Amygdala (tissue), 56 donors: ENCODE data around the gene CD68.

Experiments
- DNase-seq, 56 donors: peaks; one replicate each; lab custom pipeline; 2025; lab: John Stamatoyannopoulos, UW

CD68 gene, protein sequence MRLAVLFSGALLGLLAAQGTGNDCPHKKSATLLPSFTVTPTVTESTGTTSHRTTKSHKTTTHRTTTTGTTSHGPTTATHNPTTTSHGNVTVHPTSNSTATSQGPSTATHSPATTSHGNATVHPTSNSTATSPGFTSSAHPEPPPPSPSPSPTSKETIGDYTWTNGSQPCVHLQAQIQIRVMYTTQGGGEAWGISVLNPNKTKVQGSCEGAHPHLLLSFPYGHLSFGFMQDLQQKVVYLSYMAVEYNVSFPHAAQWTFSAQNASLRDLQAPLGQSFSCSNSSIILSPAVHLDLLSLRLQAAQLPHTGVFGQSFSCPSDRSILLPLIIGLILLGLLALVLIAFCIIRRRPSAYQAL

DNA sequence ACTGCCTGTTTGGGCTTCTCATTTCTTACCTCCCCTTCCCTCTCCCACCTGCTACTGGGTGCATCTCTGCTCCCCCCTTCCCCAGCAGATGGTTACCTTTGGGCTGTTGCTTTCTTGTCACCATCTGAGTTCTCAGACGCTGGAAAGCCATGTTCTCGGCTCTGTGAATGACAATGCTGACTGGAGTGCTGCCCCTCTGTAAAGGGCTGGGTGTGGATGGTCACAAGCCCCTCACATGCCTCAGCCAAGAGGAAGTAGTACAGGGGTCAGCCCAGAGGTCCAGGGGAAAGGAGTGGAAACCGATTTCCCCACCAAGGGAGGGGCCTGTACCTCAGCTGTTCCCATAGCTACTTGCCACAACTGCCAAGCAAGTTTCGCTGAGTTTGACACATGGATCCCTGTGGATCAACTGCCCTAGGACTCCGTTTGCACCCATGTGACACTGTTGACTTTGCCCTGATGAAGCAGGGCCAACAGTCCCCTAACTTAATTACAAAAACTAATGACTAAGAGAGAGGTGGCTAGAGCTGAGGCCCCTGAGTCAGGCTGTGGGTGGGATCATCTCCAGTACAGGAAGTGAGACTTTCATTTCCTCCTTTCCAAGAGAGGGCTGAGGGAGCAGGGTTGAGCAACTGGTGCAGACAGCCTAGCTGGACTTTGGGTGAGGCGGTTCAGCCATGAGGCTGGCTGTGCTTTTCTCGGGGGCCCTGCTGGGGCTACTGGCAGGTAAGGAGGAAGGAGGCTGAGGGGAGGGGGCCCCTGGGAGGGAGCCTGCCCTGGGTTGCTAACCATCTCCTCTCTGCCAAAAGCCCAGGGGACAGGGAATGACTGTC lies at the start of gene CD68:
Gene CD68, plus strand, starts transcription at position 638 of the 833 bp plus-strand sequence. Its CDS starts 40 bp downstream, at position 678.
- peak in 21 of 56 donors; percentile 17 to 67 (median 49) for DNase-seq

DNA sequence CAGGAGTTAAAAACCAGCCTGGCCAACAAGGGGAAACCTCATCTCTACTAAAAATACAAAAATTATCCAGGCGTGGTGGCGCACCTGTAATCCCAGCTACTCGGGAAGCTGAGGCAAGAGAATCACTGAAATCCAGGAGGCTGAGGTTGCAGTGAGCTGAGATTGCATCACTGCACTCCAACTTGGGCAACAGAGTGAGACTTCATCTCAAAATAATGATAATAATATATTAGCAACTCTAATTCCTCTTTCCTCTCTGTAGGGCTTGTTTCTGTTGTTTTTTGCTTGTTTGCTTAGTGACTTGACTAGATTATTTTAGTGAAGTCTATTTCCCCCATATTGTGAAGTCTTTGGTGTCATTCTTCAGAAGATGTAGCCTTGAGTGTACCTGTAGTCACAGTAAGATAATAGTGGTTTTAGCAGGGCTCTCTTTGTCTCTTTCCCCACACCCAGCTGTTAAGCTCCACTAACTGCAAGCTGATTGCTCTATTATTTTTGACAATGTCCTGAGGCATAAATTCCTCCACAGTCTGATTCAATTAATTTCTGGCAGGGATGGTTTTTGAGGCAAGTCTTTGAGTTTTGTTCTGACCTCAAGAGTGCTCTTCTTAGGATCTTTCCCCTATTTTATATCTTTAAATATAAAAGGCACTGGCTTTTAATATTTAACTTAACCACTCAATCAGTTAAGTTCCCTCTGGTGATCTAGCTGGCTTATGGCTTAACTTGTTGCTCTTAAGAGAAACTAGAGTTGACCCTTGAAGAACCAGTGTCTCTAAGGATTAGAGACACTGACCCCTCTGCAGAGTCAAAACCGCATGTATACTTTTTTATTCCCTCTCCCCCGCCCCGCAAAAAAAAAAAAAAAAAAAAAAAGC lies 49.2 kb upstream of the CD68 start:
- DNase-seq: no peak

DNA sequence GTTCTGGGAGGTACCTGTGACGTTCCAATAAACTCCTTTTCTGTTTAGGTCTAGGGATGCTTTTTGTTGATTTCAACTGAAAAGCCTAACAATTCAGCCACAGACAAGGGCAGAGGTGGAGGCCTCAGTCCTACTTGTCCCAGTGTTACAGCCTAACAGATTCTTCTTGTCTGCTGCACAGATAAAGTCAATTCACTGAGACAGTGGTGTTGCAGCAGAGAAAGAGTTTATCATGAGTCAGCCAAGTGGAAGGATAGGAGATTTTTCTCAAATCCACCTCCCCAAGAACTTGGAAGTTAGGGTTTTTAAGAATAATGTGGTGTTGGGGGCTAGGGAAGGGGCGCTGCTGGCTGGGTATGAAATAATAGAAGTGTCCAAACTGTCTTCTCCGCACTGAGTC lies 41.4 kb upstream of the CD68 start:
- no peak for DNase-seq

DNA sequence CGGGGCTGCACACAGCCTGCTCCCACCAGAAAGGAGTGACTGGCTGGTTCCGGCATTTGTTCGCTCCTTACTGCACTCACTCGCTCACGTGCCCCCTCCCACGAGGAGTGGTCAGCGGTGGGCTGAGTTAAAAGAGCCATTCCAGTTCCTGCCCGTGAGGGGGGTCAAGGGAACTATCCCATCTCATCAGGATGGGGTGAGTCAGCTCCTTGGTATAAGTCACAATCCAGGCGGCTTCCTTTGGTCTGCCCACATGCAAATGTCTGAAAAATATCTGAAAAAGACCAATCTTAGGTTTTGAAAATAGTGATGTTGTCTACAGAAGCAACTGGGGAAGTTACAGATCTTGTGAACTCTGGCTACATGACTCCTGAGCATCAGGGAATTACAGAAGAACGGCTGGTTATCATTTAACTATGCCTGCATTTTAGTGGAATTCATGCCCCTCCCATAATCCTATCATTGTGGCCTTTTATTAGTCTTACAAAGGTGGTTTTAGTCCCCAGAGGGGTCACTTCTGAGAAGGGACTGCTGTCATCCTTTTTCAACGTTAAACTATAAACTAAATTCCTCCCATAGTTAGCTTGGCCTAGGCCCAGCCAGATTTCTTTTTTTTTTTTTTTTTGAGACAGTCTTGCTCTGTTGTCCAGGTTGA lies 40.4 kb upstream of the CD68 start:
- DNase-seq: no peak

DNA sequence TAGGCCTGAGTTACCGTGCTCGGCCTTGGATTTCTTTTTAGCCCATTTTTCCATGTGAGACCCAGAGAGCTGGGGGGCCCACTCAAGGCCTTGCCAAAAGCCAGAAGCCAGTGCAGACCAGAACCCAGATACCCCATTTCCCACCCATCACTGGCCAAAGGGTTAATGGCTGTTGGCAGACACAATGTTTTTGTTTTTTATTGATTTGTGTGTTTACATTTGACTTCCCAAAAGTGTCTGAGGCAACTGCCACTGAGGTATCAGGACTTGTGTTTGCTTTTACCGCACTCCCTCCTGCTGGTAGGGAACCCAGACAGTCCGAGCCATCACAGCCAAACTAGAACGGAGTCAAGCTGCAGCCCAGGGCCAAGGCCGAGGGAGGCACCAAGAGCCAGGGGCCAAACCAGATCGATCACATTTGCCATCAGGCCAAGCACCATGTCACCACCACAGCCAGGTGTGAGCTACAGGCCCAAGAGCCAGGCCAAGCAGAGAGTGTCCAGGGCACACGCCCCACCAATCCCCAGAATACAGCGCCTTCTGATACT lies 38.3 kb upstream of the CD68 start:
- DNase-seq: no peak

DNA sequence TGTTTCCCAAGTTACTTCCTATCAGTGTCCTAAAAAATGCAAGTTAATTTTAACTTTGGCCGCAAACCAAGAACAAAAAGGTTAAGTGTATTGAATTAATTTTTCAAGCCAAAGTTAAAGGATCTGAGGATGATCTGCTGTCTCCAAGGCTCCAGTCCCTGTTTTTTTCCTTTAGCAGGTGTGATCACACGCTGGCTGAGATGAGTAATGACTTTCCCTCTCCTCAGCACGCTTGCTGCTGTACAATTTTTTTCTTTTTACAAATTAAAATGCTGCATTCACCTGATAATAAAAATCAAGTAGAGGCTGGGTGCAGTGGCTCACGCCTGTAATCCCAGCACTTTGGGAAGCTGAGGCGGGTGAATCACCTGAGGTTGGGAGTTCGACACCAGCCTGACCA lies 34.5 kb upstream of the CD68 start:
- no peak for DNase-seq

DNA sequence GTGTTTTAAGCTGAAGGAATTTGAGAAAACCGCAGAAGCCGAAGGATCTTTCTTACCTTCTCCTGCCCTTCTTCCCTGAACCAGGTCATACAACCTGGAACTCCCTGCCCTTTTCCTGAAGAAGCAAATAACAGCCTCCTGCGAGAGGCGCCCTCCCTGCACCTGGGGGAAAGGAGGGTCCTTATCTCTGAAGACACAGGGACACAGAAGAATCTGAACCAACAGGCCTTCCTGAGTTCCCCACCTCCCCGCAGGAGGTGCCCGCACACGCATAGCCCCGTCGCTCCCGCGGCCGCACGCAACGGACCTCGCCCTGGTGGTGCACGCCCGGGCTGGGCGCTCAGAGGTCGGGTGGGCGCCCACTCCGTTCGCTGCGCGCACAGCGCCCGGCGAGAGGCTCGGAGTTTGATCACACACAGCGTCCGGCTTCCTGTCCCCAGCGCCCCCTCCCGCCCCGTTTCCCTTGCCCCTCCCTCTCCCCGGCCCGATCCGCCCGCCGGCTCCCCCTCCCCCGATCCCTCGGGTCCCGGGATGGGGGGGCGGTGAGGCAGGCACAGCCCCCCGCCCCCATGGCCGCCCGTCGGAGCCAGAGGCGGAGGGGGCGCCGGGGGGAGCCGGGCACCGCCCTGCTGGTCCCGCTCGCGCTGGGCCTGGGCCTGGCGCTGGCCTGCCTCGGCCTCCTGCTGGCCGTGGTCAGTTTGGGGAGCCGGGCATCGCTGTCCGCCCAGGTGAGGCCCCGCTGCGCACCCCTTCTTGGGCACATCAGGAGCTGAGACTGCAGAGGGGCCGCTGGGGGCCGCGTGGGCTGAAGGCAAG lies 30.6 kb upstream of the CD68 start, which contains the start of gene TNFSF12:
Gene TNFSF12, plus strand, starts transcription at position 474 of the 816 bp plus-strand sequence. Its CDS starts 96 bp downstream, at position 570.
- peak in 28 of 56 donors; percentile 14 to 69 (median 47) for DNase-seq

DNA sequence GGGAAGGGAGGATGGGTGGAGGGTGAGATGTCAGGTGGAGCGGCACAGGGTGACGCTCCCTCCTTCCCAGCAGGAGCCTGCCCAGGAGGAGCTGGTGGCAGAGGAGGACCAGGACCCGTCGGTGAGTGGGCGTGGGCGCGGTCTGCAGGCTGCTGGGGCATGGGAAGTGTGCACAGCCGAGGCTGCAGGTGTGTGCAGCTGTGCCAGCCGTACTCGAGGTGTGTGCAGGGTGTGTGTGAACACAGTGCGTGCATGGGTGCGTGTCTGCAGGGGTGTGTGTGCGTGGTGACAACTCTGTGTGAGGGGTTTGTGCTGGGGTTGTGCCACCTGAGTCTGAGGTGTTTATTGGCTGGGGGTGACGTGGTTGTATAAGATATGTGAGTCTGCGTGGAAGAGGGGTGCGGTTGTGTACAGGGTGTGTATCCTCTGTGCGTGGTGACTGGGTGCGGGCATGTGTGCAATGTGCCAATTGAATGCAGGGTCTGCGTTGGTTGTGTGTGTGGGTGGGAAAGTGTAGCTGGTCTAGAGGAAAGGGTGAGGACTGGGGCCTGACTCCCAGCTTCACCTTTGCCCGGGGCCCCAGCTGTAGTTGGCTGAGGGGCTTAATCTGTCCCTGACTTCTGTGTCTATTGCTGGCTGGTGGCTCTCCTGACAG lies 29.9 kb upstream of the CD68 start:
- peak in 6 of 56 donors; percentile 24 to 56 (median 35) for DNase-seq

DNA sequence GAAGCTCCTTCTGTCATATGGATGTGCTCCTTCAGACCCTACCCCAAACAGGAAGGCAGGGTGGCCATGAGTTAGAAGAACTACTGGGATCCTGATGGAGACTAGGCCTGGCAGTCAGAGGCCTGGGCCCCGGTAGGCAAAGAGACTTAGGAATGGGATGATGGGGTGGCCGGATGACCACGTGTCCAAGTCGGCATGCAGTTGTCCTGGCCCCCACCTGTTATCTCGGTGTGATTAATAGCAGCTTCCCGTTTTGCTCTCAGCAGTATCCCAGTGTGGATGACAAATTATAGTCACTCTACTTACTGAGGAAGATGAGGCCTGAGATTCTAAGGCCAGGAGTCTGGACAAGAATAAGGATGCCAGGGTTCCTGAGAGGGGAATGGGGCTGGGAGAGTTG lies 29.1 kb upstream of the CD68 start:
- no peak for DNase-seq

DNA sequence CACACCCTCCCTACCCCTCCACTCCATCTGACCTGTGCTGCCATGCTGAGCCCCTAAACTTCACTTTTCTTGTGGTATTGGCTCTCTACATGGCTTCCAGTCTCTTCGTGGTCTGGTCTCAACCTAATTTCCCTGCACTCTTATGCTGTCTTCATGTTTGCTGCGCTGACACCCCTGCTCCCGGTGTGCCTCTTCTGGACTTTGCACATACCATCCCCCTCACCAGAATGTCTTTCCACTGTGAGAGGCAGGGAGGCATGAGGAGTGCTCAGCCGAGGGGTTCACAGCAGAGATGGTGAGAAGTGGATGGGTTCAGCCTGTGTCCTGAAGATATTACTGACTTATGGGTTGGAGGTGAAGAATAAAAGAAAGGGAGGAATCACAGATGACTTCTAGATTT lies 28.0 kb upstream of the CD68 start:
- DNase-seq: no peak

DNA sequence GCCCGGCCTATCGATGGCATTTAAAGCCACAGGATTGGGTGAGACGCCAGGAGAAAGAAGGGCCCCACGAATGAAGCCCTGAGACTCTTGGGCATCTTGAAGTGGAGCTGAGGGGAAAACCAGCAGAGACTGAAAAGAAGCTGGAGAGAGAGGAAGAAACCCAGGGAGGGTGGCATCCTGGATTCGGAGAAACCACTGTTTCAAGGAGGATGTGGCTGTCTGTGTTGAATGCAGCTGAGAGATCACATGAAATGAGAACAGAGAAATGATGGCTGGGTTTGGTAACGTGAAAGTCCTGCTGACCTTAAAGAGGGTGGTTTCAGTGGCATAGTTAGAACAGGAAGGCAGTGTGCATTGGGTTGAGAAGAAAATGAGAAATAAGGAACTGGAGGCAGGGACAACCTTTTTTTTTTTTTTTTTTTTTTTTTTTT lies 26.8 kb upstream of the CD68 start:
- DNase-seq: peak in 1 of 56 donors; percentile 33

DNA sequence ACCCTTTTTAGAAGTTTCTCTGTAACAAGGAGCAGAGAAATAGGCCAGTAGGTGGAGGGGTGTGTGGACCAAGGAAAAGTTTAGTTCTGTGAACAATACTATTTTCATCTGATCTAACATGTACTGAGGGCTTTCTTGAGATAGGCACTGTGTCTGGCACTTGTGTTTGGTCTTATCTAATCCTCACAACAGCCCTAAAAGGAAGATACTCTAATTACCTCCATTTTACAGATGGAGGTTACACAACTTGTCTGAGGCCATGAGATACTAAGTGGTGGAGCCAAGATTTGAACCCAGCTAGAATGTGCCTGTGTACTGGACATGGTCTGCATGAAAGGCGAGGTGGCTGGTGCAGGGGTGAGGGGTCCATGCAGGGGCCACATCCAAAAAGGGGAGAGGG lies 26.1 kb upstream of the CD68 start:
- DNase-seq: no peak

DNA sequence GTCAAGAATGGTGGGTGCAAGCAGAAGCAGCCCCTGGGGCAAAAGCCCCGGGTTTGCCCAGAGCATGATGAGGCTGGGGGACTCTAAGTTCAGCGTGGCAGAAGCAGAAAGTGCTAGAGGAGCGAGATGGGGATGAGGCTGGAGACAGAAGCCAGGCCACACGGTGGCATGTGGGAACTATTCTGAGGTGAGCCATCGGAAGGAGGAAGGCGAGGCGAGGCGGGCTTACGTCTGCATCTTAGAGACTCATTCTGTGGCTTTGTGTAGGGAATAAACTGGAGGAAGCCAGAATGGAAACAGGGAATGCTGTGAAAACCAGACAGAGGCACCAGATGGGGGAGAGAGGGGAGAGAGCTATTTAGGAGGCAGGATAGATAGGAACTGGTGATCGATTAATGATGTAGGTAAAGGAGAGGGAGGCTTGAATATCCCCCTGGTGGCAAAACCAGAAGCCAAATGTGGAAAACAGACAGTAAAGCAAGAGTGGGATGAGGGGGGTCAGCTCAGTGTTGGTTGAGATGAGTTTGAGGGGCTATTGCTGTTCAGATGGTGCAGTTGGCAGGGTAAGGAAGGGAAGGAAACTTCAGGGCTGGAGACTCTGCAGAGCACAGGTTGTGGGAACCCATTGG lies 24.0 kb upstream of the CD68 start:
- no peak for DNase-seq

DNA sequence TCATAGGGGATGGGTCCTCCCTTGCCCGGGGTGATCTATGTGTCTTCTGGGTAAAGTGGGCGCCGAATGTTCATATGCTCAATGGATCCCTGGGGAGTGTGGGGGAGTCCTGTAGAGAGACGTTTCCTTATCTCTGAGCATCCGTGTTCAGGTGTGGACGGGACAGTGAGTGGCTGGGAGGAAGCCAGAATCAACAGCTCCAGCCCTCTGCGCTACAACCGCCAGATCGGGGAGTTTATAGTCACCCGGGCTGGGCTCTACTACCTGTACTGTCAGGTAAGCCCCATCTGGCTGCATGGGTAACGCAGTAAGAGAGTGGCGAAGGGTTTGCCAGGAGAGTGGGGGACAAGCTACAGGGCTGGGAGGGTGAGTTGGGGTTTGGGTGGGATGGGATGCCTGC lies 22.8 kb upstream of the CD68 start:
- no peak for DNase-seq

DNA sequence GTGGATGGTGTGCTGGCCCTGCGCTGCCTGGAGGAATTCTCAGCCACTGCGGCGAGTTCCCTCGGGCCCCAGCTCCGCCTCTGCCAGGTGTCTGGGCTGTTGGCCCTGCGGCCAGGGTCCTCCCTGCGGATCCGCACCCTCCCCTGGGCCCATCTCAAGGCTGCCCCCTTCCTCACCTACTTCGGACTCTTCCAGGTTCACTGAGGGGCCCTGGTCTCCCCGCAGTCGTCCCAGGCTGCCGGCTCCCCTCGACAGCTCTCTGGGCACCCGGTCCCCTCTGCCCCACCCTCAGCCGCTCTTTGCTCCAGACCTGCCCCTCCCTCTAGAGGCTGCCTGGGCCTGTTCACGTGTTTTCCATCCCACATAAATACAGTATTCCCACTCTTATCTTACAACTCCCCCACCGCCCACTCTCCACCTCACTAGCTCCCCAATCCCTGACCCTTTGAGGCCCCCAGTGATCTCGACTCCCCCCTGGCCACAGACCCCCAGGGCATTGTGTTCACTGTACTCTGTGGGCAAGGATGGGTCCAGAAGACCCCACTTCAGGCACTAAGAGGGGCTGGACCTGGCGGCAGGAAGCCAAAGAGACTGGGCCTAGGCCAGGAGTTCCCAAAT lies 22.2 kb upstream of the CD68 start:
- no peak for DNase-seq

DNA sequence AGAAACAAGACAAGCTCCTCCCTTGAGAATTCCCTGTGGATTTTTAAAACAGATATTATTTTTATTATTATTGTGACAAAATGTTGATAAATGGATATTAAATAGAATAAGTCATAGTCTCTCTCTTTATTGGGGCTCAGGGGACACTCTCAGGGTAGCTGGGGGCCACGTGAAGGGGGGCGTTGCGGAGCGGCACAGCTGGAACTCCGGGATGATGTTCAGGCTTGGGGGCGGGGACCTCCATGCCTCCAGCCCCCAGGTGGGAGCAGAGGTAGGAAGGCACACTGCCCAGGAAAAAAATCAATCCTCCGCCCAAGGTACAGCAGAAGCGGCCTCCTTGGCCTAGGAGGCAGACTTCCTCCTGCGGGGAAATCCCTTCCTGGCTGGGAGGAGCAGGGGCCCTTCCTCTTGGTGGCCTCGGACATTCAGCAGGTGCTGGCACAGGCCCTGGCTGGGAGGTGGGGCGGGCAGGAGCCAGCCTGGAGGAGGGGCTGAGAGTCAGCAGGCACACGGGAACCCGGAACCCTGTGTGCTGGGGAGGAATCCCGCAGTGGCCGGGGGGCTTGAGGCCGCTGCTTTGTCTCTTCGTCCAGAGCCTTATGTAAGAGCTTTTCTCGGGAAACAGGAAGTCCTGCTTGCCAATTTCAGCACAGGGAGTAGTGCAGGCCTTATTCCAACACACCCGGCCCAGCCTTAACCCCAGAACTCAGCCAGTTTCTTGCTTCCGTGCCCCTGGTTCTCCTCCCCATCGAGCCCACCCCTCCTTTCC lies 21.5 kb upstream of the CD68 start:
- DNase-seq: peak in 45 of 56 donors; percentile 35 to 86 (median 68)
